Lung (tissue), 16 donors: ENCODE results near the gene RPL35. TPM values are rescaled to one million over a fixed set of nuclear protein-coding genes. Genes with fewer than 3 reads are reported as not detected.

Source experiments
- ATAC-seq: fragments of 200-7000 bp; cut with Tn5 transposase; one replicate; pipeline ENCODE4 v1.9.1; 2020; ENCODE audit warnings: moderate number of reproducible peaks; ENCODE audit not compliant: insufficient read depth, low FRiP score
- DNase-seq, 3 donors: peaks; one replicate each; pipeline ENCODE4 v3.0.0-alpha.2; 2013 to 2017
- H3K27ac ChIP-seq, 2 donors: one replicate each; pipeline ENCODE4 v1.5.1; 2013; ENCODE audit warnings: mild to moderate bottlenecking in 2 of 2, moderate library complexity in 2 of 2, control low read depth in 1 of 2, inconsistent platforms in 1 of 2, low read depth in 1 of 2, low read length in 1 of 2
- H3K27me3 ChIP-seq, 3 donors: one replicate each; pipeline ENCODE4 v1.5.1; 2013; ENCODE audit warnings: low read length in 2 of 3; ENCODE audit not compliant: control insufficient read depth in 3 of 3, insufficient read depth in 3 of 3
- H3K36me3 ChIP-seq, 4 donors: one replicate each; pipeline ENCODE4 v1.5.1; 2013; ENCODE audit warnings: low read length in 4 of 4, mild to moderate bottlenecking in 1 of 4, moderate library complexity in 1 of 4; ENCODE audit not compliant: control insufficient read depth in 4 of 4, insufficient read depth in 4 of 4
- H3K4me1 ChIP-seq, 5 donors: one replicate each; pipeline ENCODE4 v1.5.1; 2013; ENCODE audit warnings: low read length in 5 of 5, mild to moderate bottlenecking in 2 of 5, moderate library complexity in 1 of 5; ENCODE audit not compliant: control insufficient read depth in 5 of 5, insufficient read depth in 5 of 5
- H3K4me3 ChIP-seq: one replicate; pipeline ENCODE4 v1.5.1; 2013; ENCODE audit warnings: mild to moderate bottlenecking, control low read depth, moderate library complexity
- H3K9ac ChIP-seq, 2 donors: one replicate each; pipeline ENCODE4 v1.5.1; 2013; ENCODE audit warnings: low read length in 2 of 2, control low read depth in 1 of 2; ENCODE audit not compliant: insufficient read depth in 1 of 2
- H3K9me3 ChIP-seq, 4 donors: one replicate each; pipeline ENCODE4 v1.5.1; 2013; ENCODE audit warnings: low read length in 3 of 4, mild to moderate bottlenecking in 1 of 4, moderate library complexity in 1 of 4; ENCODE audit not compliant: control insufficient read depth in 4 of 4, insufficient read depth in 3 of 4
- CTCF ChIP-seq: IDR thresholded peaks from 2 replicates; pipeline ENCODE4 v1.5.1; 2012; ENCODE audit warnings: mild to moderate bottlenecking; ENCODE audit errors: control extremely low read depth, extremely low read depth
- WGBS, 2 donors: extraction: QIAGEN DNeasy Blood & Tissue Kit; methylation state at CpG; one replicate each; pipeline ENCODE4 v1.1.7; 2013; 5-methylcytosine and 5-hydroxymethylcytosine counted together
- long read RNA-seq, 5 donors: transcript quantifications; one replicate each; lab custom pipeline, GENCODE V29; 2026
- polyA plus RNA-seq, 2 donors: library from polyadenylated mRNA; stranded (reverse); fragments of 200-250 nt; gene quantifications; one replicate each; pipeline ENCODE4 v1.2.1, GENCODE V29; 2013
- total RNA-seq, 2 donors: library from RNA; depleted of rRNA in 1 of 2; stranded (reverse); fragments of >200 nt in 1 of 2; gene quantifications; one replicate each; pipeline ENCODE4 v1.2.1, GENCODE V29; 2014 to 2021
- donor health status: control.
- donor health status: control.
- donor health status: Bipolar disorder and iron deficiency.
- donor health status: healthy.
- donor health status: DM: yes; HTN: yes; CAD: no.

RPL35 gene
- total RNA-seq (1,000 to 10,000 TPM in 1 of 2 donors, 100 to 1,000 TPM in 1; 758 to 1,099 TPM), polyA plus RNA-seq (1,000 to 10,000 TPM; 2,451 to 5,305 TPM)
- long read RNA-seq, donor 1, transcript RPL35-205 (2 exons, 649 nt), result minor isoform, 34 of 1,736 reads
- long read RNA-seq, donor 1, transcript RPL35-201 (4 exons, 455 nt), result major isoform, 1,208 of 1,736 reads
- long read RNA-seq, donor 1, transcript RPL35-203 (3 exons, 785 nt), result minor isoform, 384 of 1,736 reads
- long read RNA-seq, donor 1, partial matches to known transcripts, result 101 of 1,736 reads
- long read RNA-seq, donor 1, other reads (novel, unspliced or antisense), result 7 of 1,736 reads
- long read RNA-seq, donor 2, transcript RPL35-205 (2 exons, 649 nt), result minor isoform, 12 of 880 reads
- long read RNA-seq, donor 2, transcript RPL35-201 (4 exons, 455 nt), result major isoform, 619 of 880 reads
- long read RNA-seq, donor 2, transcript RPL35-203 (3 exons, 785 nt), result minor isoform, 211 of 880 reads
- long read RNA-seq, donor 2, partial matches to known transcripts, result 38 of 880 reads
- long read RNA-seq, donor 2, other reads (novel, unspliced or antisense), result 0 of 880 reads
- long read RNA-seq, donor 3, transcript RPL35-205 (2 exons, 649 nt), result minor isoform, 18 of 1,059 reads
- long read RNA-seq, donor 3, transcript RPL35-201 (4 exons, 455 nt), result major isoform, 766 of 1,059 reads
- long read RNA-seq, donor 3, transcript RPL35-203 (3 exons, 785 nt), result minor isoform, 218 of 1,059 reads
- long read RNA-seq, donor 3, partial matches to known transcripts, result 52 of 1,059 reads
- long read RNA-seq, donor 3, other reads (novel, unspliced or antisense), result 5 of 1,059 reads
- long read RNA-seq, donor 4, transcript RPL35-203 (3 exons, 785 nt), result minor isoform, 215 of 976 reads
- long read RNA-seq, donor 4, transcript RPL35-201 (4 exons, 455 nt), result major isoform, 656 of 976 reads
- long read RNA-seq, donor 4, transcript RPL35-205 (2 exons, 649 nt), result minor isoform, 26 of 976 reads
- long read RNA-seq, donor 4, partial matches to known transcripts, result 79 of 976 reads
- long read RNA-seq, donor 4, other reads (novel, unspliced or antisense), result 0 of 976 reads
- long read RNA-seq, donor 5, transcript RPL35-203 (3 exons, 785 nt), result minor isoform, 393 of 1,947 reads
- long read RNA-seq, donor 5, transcript RPL35-201 (4 exons, 455 nt), result major isoform, 1,427 of 1,947 reads
- long read RNA-seq, donor 5, transcript RPL35-205 (2 exons, 649 nt), result minor isoform, 31 of 1,947 reads
- long read RNA-seq, donor 5, partial matches to known transcripts, result 89 of 1,947 reads
- long read RNA-seq, donor 5, other reads (novel, unspliced or antisense), result 7 of 1,947 reads

DNA sequence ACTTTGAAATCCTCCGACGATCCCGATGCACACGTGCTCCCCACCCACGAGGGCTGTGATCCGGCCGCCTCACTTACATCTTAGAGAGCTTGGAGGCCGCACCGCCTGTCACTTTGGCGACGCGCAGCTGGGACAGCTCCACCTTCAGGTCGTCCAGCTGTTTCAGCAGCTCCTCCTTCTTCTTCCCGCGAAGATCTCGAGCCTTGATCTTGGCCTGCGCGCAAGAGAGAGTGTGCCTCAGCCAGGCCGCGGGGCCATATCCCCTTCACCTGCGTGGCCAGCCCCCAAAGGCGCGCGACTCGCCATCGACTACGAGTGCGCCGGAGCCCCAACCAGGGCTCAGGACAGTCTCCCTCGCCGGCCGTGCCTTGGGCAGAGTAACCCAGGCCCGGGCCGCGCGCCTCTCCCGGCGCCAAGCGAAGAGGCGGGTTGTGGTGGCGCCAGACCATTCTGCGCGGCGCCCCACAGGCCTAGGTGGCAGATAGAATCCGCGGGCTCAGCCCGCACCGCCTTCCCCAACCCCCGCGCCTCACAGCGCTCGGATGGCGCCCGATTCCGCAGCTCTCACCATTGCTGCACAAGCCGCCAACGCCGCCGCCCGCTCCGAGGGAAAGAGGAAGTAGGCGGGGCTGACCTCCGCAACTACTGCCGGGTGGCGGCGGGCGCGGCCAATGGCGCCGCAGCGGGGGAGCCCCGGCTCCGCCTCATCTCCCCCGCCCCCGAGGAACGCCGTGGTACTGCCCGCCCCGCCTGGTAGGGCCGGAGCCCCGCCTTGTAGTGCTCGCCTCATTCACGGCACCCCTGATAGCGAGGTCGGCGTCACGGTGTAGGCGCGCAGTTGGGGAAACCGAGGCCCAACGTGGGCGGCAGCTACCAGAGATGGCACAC lies at the start of gene RPL35, which contains the start of gene ARPC5L:
TSS of gene RPL35 (minus strand) at position 616 of the 888 bp plus-strand sequence. CDS start at position 571, 45 bp downstream.
TSS of gene ARPC5L (plus strand) at position 789 of the 888 bp plus-strand sequence. CDS start 7,161 bp downstream, outside the sequence.
- peak; percentile 94 to 97 (median 95) for DNase-seq
- H3K27me3 ChIP-seq, result no peaks in the 10 kb centered on the region
- no peaks in the 10 kb centered on the region for H3K9me3 ChIP-seq
- peak within 1 kb of the TSS; percentile 80 to 93 for H3K9ac ChIP-seq
- peak; percentile 96 for ATAC-seq
- peak within 1 kb of the TSS; percentile 92 for H3K4me3 ChIP-seq
- no peak for TF ChIP-seq CTCF
- H3K36me3 ChIP-seq, result peaks cover 17 to 37% (median 29%) of the 10 kb centered on the region in 4 donors
- peak within 1 kb of the TSS; percentile 82 to 93 for H3K27ac ChIP-seq
- H3K4me1 ChIP-seq, result peaks cover 8 to 18% (median 13%) of the 10 kb centered on the region in 5 donors
- WGBS, 2 donors, result 1% methylated on average over 67 to 92 of the region's 92 CpGs

- Histone ChIP-seq H3K4me1 (no peaks in the 10 kb centered on the region), H3K27me3 (no peaks in the 10 kb centered on the region), H3K9ac (no peak overlapping the region), H3K4me3 (no peak overlapping the region), H3K9me3 (no peaks in the 10 kb centered on the region), H3K36me3 (peaks cover 0 to 25% (median 14%) of the 10 kb centered on the region in 4 donors), H3K27ac (no peak overlapping the region)
- no peak for DNase-seq
- WGBS, 2 donors, result 88 to 94% methylated on average over 2 of the region's 2 CpGs
- TF ChIP-seq CTCF, result no peak
- ATAC-seq, result no peak
These were observed 46.3 kb upstream of the RPL35 start for GRCh38 chr9:124908098-124908497.

DNA sequence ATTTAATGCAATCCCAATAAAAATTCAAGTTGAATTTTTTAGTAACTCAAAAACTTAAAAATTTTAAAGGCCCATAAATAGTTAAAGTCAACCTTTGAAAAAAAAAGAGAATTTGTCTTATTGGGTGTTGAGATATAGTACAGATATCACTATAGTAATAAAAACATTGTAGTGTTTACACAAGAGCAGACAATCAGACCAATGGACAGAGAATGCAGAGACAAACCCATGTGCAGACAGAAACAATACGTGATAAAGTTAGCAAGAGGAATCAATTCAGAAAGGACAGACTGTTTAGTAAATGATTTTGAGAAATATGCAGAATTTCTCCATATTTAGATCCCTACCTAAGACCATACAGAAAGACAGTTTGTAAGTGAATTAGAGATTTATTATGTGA lies 45.2 kb upstream of the RPL35 start:
- no peak overlapping the region for H3K9ac ChIP-seq
- no peak for TF ChIP-seq CTCF
- no peaks in the 10 kb centered on the region for H3K9me3 ChIP-seq
- no peak overlapping the region for H3K27ac ChIP-seq
- no peak overlapping the region for H3K4me3 ChIP-seq
- no peaks in the 10 kb centered on the region for H3K4me1 ChIP-seq
- ATAC-seq, result no peak
- H3K36me3 ChIP-seq, result peaks cover 0 to 21% (median 15%) of the 10 kb centered on the region in 4 donors
- 63 to 64% methylated on average over 1 of the region's 1 CpG for WGBS, 2 donors
- peak in 2 of 3 donors; percentile 20 to 30 for DNase-seq
- no peaks in the 10 kb centered on the region for H3K27me3 ChIP-seq
